Measurements from ENCODE around the gene TXNIP.

TXNIP gene

GRCh38 chr1:145988773-145989172 lies 7.6 kb downstream of the TXNIP start:
- no peak for DNase-seq
- intact Hi-C loops (cut with DNase I): no loop called here

DNA sequence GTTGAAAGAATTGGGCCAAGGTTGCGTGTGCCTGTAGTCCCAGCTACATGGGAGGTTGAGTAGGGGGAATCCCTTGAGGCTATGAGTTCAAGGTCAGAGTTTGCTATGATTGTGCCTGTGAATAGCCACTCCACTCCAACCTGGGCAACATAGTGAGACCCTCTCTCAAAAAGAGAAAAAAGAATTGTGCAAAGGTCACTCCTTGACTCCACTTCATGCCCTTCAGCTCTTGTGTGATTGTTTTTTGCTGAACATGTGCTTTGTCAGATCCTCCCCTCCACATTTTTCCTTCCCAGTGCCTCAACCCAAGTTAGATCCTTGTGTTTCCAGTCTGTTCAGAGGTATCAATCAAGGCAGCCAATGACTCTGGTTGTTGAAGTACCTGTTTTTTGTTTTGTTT lies 8.5 kb downstream of the TXNIP start:
- no peak for DNase-seq
- intact Hi-C loops (cut with DNase I): no loop called here

DNA sequence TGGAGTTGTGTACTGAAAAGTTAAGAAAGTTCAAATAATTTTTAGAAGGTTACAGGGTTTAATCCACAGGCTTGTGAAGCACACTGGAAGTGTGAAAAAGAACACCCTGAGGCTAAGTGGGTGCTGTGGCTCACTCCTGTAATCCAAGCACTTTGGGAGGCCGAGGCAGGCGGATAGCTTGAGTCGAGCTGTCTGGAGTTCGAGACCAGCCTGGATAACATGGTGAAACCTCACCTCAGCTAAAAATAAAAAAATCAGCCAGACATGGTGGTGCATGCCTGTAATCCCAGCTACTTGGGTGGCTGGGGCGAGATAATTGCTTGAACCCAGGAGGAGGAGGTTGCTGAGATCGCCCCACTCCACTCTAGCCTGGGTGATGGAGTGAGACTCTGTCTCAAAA lies 9.8 kb downstream of the TXNIP start:
- no peak for DNase-seq
- intact Hi-C loops (cut with DNase I): no loop called here

- no peak for DNase-seq
- intact Hi-C loops (cut with DNase I): no loop called here
Observed at GRCh38 chr1:145985502-145986439, 10.6 kb downstream of the TXNIP start.

DNA sequence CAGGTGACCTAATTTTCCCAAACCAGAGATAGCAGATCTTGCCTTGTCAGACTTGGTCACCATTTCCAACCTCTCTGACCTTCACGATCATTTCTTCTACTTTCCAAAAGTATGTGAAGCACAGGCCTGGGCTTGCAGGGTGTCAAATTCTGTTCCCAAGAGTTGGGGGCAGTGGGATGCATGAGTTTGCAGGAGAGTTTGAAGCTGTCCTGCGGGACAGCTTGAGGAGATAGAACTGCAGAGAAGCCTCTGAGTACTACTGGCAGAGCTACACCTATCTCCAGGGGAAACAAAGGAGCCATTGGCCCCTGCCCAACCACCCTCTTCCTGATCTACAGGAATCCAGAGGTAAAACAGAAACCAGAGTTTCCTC lies 11.3 kb downstream of the TXNIP start:
- intact Hi-C loops (cut with DNase I): no loop called here
- no peak for DNase-seq

- intact Hi-C loops (cut with DNase I): no loop called here
- no peak for DNase-seq
Observed at GRCh38 chr1:145983960-145984830, 12.2 kb downstream of the TXNIP start.

- intact Hi-C loops (cut with DNase I): no loop called here
- no peak for DNase-seq
Observed at GRCh38 chr1:145983206-145983675, 13.1 kb downstream of the TXNIP start.

DNA sequence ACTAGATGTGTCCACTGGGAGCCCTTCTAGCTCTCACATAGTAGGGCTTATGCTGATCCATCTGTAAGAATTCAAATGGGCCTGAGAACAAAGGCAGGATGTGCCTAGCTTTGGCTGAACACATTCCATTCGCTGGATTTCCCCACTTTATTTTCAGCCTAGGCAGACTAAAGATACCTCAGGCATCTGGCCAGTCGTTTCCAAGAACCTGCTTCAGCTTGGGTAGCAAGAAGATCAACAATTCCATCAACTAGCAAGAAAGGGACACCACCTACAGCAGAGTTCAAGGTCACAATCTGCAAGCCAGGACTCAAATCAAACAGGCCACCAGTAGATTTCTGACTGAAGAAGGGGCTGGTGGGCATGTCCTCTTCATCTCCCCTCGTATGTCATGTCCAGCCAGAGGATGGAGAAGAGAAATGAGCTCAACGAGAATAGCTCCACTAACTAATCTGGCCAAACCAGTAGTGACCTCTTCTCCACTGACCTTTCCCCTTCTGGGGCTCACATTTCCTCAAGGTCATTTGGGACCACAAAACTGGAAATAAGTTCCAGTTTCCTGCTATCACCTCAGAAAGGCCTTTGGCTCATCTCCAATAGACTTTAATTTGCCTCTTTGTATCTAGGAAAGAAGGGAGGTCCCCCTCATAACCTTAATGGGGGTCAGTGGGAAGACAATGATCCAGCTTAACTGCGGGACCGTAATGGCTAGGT lies 14.2 kb downstream of the TXNIP start:
- intact Hi-C loops (cut with DNase I): no loop called here
- DNase-seq: no peak

DNA sequence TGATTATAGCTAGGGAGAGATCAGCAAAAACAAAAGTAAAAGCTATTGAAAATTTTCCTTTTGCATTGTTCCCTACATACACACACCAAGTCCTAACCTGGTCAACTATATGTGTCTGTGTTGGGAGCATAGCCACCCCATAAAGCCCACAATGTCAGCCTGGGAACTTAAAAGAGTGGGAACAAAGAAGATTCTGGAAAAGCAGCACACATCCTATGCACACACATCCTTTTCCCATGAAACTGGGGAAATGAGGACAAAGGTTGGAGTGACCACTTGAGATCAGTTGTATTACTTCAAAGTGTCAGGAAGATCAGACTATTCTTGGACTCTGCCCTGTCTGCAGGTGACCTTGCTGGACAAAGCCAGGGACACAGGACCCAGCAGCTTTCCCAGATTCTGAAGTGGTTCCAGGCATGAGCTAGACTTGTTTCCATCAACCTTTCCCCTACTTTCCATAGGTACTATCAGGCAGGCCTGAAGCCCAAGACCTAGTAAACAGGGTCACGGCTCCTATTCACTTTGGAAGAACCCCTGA lies 15.9 kb downstream of the TXNIP start:
- DNase-seq: no peak
- intact Hi-C loops (cut with DNase I): no loop called here

DNA sequence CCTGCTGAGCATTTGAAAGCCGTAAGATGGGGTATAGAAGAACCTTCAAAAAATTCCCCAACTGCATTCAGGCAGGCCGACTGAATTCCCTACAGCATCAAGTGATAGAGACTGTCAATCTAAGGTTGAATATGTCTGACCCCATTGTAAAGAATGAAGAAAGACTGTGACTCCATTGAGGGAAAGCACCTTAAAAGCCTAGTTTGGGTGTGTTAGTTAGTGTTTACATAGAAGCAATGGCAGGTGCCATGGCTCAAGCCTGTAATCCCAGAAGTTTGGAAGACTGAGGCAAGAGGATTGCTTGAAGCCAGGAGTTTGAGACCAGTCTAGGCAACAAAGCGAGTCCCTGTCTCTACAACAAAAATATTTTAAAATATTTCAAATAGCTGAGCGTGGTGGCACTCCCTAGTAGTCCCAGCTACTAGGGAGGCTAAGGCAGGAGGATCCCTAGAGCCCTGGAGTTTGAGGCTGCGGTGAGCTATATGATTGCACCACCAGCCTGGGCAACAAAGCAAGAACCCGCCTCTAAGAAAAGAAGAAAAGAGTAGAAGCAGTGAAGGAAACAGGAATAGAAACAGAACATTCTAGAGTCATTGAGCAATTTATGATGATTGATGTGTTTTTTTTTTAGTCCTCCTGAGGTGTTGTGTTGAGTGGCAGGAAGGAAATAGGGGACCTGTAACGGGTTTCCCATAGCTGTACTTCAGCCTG lies 16.5 kb downstream of the TXNIP start:
- intact Hi-C loops (cut with DNase I): loop anchor here (1.0 kb wide), 1 partner anchor 16 kb away; the partner anchor contains the start of gene TXNIP
- DNase-seq: no peak

DNA sequence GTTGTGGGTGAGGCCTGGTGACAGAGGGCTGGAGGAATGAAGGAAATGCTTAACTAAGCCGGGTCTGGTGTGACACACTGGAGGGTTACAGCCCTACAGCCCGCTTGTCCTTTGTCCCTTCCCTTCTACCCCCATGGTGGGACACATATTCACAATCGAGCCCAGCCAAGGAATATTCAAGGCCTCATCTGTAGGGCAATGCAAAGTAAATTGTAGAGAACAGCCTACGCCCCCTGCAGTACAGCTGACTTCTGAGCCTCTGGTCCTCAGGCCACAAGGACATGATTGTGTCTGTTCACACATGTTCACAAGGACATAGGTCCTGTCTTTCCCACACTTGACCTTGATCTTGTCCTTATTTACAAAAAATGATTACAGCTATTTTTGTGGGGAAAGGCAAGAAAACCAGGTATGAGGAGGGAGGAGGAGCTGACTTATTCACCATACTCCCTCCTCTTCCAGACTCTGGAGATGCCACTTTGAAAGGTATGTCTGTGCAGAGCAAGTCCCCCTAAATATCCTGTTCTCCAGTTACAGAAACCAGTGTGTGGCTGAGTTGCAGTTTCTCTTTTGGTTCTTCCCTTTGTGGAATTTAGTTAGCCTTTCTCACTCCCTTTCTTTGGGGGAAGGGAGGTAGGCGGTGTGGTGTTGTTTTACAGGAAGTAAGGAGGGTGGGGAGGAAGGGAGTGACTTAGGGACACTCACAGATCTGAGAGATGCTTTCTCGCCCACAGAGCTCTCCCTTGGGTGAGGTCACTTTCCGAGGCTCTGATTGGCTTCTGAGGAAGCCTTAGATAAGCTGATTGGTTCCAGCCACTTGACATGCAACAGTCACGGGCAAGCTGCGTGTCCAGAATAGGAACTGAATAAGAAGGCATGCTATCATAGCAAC lies 17.3 kb downstream of the TXNIP start:
- intact Hi-C loops (cut with DNase I): loop anchor here (1.0 kb wide), 1 partner anchor 17 kb away; the partner anchor contains the start of gene TXNIP
- DNase-seq: peak; percentile 78 to 98 (median 88)

DNA sequence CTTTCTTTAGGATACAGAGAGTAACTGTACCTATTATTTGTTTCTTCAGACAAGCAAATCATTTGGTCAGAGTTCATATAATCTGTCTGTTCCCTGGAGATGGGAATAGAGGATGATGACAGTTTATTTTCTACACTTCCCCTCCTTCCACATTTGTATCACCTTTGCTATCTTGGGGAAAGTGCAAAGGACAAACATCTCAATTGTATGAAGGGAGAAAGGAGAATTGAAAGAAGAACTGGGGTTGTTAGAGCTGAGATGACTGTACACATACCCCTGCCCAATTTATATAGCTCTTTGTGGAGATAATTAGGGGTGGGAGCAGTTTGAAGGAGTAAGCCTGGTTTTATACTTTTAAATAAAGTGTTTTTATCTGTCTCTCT lies 17.9 kb downstream of the TXNIP start:
- no peak for DNase-seq
- intact Hi-C loops (cut with DNase I): no loop called here

GRCh38 chr1:145977486-145978470 lies 18.6 kb downstream of the TXNIP start:
- peak in 8 of 10 donors; percentile 40 to 93 (median 76) for DNase-seq
- intact Hi-C loops (cut with DNase I): loop anchor here (1.0 kb wide), 2 partner anchors 30 to 36 kb away; no protein-coding TSS in a partner anchor

DNA sequence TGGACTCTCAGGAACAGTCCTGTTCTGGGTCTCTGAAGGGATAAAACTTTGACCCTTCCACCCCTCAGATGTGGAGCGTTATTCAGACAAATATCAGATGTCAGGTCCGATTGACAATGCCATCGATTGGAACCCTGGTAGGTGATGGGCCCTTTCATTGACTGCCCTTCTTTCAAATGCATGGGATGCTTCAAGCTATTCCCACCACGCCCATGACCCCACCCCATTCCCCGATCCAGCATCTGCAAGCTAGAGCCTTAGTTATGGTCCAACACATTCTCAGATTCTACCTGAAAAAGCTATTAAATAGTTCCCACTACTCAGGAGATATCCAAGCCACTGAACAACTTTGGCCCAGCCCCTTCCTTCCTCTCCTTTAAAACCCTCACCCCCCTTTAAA lies 19.4 kb downstream of the TXNIP start:
- intact Hi-C loops (cut with DNase I): loop anchor here (1.0 kb wide), 2 partner anchors 30 to 36 kb away; no protein-coding TSS in a partner anchor
- no peak for DNase-seq

DNA sequence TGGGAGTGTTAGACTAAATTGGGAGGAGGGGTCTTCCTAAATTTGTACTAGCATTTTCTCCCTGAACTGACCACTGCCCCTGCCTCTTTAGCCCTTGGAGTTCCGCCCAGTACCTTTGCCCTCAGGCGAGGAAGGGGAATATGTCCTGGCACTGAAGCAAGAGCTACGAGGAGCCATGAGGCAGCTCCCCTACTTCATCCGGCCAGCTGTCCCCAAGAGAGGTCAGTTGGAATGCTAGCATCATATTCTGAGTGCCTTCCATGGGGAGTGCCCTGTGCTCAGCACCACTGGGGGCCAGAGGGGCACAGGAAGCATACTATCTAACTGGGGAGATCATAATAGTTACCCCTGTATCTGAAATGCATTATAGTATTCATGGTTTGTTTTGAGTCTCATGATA lies 21.2 kb downstream of the TXNIP start:
- DNase-seq: no peak
- intact Hi-C loops (cut with DNase I): no loop called here

DNA sequence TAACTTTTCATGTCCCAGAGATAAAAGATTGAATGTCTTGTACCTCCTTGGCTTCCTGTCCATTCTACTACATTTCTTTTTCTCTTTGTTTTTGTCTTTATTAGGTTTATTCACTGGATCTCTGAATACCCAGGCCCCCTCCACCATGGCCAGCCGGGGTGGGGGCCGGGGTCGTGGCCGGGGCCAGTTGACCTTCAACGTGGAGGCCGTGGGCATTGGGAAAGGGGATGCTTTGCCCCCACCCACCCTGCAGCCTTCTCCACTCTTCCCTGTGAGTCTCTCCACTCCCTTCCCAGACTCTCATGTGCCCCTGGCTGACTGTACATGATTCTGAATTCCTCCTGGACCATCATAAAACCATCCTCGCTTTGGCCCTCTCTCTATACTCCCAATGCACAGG lies 21.7 kb downstream of the TXNIP start:
- intact Hi-C loops (cut with DNase I): loop anchor here (5.0 kb wide), 1 partner anchor 62 kb away; the partner anchor contains the start of gene ITGA10
- DNase-seq: no peak

DNA sequence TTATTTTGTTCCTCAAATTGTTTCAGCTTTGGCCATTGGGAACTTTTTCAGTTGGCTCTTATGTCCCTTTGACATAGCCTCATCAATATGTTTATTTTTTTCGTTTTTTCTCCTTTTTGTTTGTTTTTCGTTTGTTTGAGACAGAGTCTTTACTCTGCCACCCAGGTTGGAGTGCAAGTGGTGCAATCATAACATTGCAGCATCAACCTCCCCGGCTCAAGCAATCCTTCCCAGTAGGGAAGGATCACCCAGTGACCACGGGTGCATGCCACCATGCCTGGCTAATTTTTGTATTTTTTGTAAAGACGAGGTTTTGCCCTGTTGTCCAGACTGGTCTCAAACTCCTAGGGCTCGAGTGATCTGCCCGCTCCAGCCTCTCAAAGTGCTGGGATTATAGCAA lies 23.8 kb downstream of the TXNIP start:
- intact Hi-C loops (cut with DNase I): loop anchor here (5.0 kb wide), 1 partner anchor 60 kb away; the partner anchor contains the start of gene ITGA10
- DNase-seq: no peak
